CD14-positive monocyte (primary cell): ENCODE results near the gene NCMAP. TPM values are rescaled to one million over a fixed set of nuclear protein-coding genes. Genes with fewer than 3 reads are reported as not detected.

Source experiments
- DNase-seq, 3 donors: peaks; one replicate each; pipeline ENCODE4 v3.0.0-alpha.2; 2011 to 2022
- H2AFZ ChIP-seq: 2 replicates; pipeline ENCODE4 v1.6.0; 2012; ENCODE audit warnings: mild to moderate bottlenecking, low read depth, low read length, inconsistent platforms; ENCODE audit not compliant: insufficient read depth, poor library complexity, severe bottlenecking
- H3K27ac ChIP-seq, 2 donors: 1 replicate in 1 of 2; 2 replicates in 1 of 2; pipeline ENCODE4 v1.5.1; 2012 to 2013; ENCODE audit warnings: low read length in 2 of 2, control low read depth in 1 of 2, inconsistent platforms in 1 of 2, low read depth in 1 of 2, mild to moderate bottlenecking in 1 of 2
- H3K27me3 ChIP-seq, 2 donors: one replicate each; pipeline versions ENCODE4 v1.6.0 to v1.6.1; 2011 to 2013; ENCODE audit warnings: low read length in 2 of 2; ENCODE audit not compliant: control insufficient read depth in 2 of 2, insufficient read depth in 2 of 2
- H3K36me3 ChIP-seq, 2 donors: replicated peaks in 1 of 2; 1 replicate in 1 of 2; 2 replicates in 1 of 2; pipeline versions ENCODE4 v1.5.1 to v1.6.1; 2012 to 2013; ENCODE audit warnings: low read length in 2 of 2, control low read depth in 1 of 2, inconsistent platforms in 1 of 2, mild to moderate bottlenecking in 1 of 2; ENCODE audit not compliant: insufficient read depth in 2 of 2, control insufficient read depth in 1 of 2
- H3K4me1 ChIP-seq, 2 donors: 1 replicate in 1 of 2; 2 replicates in 1 of 2; pipeline versions ENCODE4 v1.5.1 to v1.6.1; 2012 to 2013; ENCODE audit warnings: low read length in 2 of 2, control low read depth in 1 of 2, inconsistent platforms in 1 of 2, mild to moderate bottlenecking in 1 of 2, moderate library complexity in 1 of 2; ENCODE audit not compliant: insufficient read depth in 2 of 2, control insufficient read depth in 1 of 2
- H3K4me2 ChIP-seq: replicated peaks from 2 replicates; pipeline ENCODE3; 2012; ENCODE audit warnings: low read length, moderate library complexity, mild to moderate bottlenecking; ENCODE audit not compliant: poor library complexity, severe bottlenecking; ENCODE audit errors: extremely low read depth
- H3K4me3 ChIP-seq, 3 experiments: fragments of 200-600 bp in 1 of 3; sonication (generic) in 1 of 3; replicated peaks in 1 of 3; 1 replicate in 2 of 3; 2 replicates in 1 of 3; pipeline ENCODE4 v1.5.1; 2011 to 2013; ENCODE audit warnings: low read length in 3 of 3, mild to moderate bottlenecking in 3 of 3, control low read depth in 2 of 3, low read depth in 2 of 3, inconsistent platforms in 1 of 3, moderate library complexity in 1 of 3
- H3K79me2 ChIP-seq: 2 replicates; pipeline ENCODE4 v1.6.0; 2012; ENCODE audit warnings: mild to moderate bottlenecking, control low read depth, inconsistent platforms, low read length, moderate library complexity; ENCODE audit not compliant: insufficient read depth
- H3K9ac ChIP-seq: 2 replicates; pipeline ENCODE4 v1.6.0; 2017; ENCODE audit warnings: low read length, mild to moderate bottlenecking; ENCODE audit not compliant: insufficient read depth, poor library complexity, severe bottlenecking
- H3K9me3 ChIP-seq, 2 donors: replicated peaks in 1 of 2; 1 replicate in 1 of 2; 2 replicates in 1 of 2; pipeline versions ENCODE4 v1.5.1 to v1.6.1; 2012 to 2013; ENCODE audit warnings: low read length in 2 of 2, control low read depth in 1 of 2; ENCODE audit not compliant: control insufficient read depth in 1 of 2, insufficient read depth in 1 of 2
- H4K20me1 ChIP-seq: 2 replicates; pipeline ENCODE4 v1.6.0; 2012; ENCODE audit warnings: mild to moderate bottlenecking, low read length, control low read depth, moderate library complexity; ENCODE audit not compliant: insufficient read depth
- H3K27ac Mint-ChIP-seq, 7 donors: one replicate each; pipeline ENCODE4 v1.8.0; 2020; ENCODE audit warnings: mild to moderate bottlenecking in 7 of 7, mixed read lengths in 7 of 7, moderate library complexity in 6 of 7, inconsistent platforms in 2 of 7
- H3K27me3 Mint-ChIP-seq, 3 donors: one replicate each; pipeline ENCODE4 v1.8.0; 2021 to 2022; ENCODE audit warnings: low read depth in 3 of 3, mild to moderate bottlenecking in 3 of 3, mixed read lengths in 3 of 3, moderate library complexity in 3 of 3, inconsistent platforms in 1 of 3
- H3K36me3 Mint-ChIP-seq, 2 donors: one replicate each; pipeline ENCODE4 v1.8.0; 2020; ENCODE audit warnings: mixed read lengths in 2 of 2, inconsistent platforms in 1 of 2, mild to moderate bottlenecking in 1 of 2
- H3K4me1 Mint-ChIP-seq: one replicate; pipeline ENCODE4 v1.8.0; 2020; ENCODE audit warnings: mild to moderate bottlenecking, mixed read lengths
- H3K4me3 Mint-ChIP-seq, 2 donors: one replicate each; pipeline ENCODE4 v1.8.0; 2020; ENCODE audit warnings: mild to moderate bottlenecking in 2 of 2, mixed read lengths in 2 of 2, moderate library complexity in 1 of 2
- H3K9me3 Mint-ChIP-seq, 7 donors: one replicate each; pipeline ENCODE4 v1.8.0; 2020 to 2022; ENCODE audit warnings: mixed read lengths in 7 of 7, mild to moderate bottlenecking in 6 of 7, moderate library complexity in 6 of 7, inconsistent platforms in 2 of 7
- WGBS: methylation state at CpG from one replicate; pipeline ENCODE4 v1.1.5; 2013; ENCODE audit warnings: missing lambda C conversion rate; ENCODE audit not compliant: insufficient coverage; 5-methylcytosine and 5-hydroxymethylcytosine counted together
- intact Hi-C, 2 donors: fragments of 100-400 bp; cut with micrococcal nuclease; formaldehyde crosslinking; loops; one replicate each; pipeline versions ENCODE4 v1.15.0 to v1.15.1; 2023
- polyA plus RNA-seq, 3 donors: library from polyadenylated mRNA; depleted of rRNA in 1 of 3; unstranded in 2 of 3; stranded (reverse) in 1 of 3; fragments of 300-500 nt in 2 of 3; fragments of >200 nt in 1 of 3; fragmentation: Illumina TruSeq in 2 of 3; gene quantifications; 1 replicate in 2 of 3; 2 replicates in 1 of 3; pipeline ENCODE4 v1.2.3, GENCODE V29; 2012 to 2021
- small RNA-seq: library from RNA; depleted of rRNA; stranded (forward); fragments of <200 nt; gene quantifications from one replicate; pipeline ENCODE3, GENCODE V24; 2012; ENCODE audit warnings: low read depth; ENCODE audit not compliant: insufficient read length
- TF ChIP-seq, protein P1 (sequence below): fragments of 200-600 bp; IDR thresholded peaks from one replicate; pipeline ENCODE4 v1.8.0; 2022; ENCODE audit warnings: antibody characterized with exemption, mild to moderate bottlenecking

NCMAP gene
- polyA plus RNA-seq, 3 donors = not detected

GRCh38 chr1:24657781-24658180 lies 101.9 kb downstream of the NCMAP start:
- intact Hi-C loops = no loop called here
- Mint-ChIP-seq H3K36me3 (peaks cover 87 to 98% of the 10 kb centered on the region in 2 donors), H3K4me1 (no peaks in the 10 kb centered on the region), H3K9me3 (no peaks in the 10 kb centered on the region), H3K4me3 (no peak overlapping the region), H3K27me3 (peaks cover 0 to 1% (median 0%) of the 10 kb centered on the region in 3 donors), H3K27ac (peak overlapping the region in 1 of 7 donors; percentile 51)
- TF ChIP-seq, protein P1, sequence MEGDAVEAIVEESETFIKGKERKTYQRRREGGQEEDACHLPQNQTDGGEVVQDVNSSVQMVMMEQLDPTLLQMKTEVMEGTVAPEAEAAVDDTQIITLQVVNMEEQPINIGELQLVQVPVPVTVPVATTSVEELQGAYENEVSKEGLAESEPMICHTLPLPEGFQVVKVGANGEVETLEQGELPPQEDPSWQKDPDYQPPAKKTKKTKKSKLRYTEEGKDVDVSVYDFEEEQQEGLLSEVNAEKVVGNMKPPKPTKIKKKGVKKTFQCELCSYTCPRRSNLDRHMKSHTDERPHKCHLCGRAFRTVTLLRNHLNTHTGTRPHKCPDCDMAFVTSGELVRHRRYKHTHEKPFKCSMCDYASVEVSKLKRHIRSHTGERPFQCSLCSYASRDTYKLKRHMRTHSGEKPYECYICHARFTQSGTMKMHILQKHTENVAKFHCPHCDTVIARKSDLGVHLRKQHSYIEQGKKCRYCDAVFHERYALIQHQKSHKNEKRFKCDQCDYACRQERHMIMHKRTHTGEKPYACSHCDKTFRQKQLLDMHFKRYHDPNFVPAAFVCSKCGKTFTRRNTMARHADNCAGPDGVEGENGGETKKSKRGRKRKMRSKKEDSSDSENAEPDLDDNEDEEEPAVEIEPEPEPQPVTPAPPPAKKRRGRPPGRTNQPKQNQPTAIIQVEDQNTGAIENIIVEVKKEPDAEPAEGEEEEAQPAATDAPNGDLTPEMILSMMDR = no peak
- H3K4me3 ChIP-seq = no peak overlapping the region
- WGBS = 100% methylated on average over 1 of the region's 3 CpGs
- H3K4me2 ChIP-seq = no peak overlapping the region
- H3K4me1 ChIP-seq = no peaks in the 10 kb centered on the region
- no peak overlapping the region for H3K9ac ChIP-seq
- DNase-seq = no peak
- no peak overlapping the region for H2AFZ ChIP-seq
- peaks cover 85% of the 10 kb centered on the region for H3K79me2 ChIP-seq
- H3K27me3 ChIP-seq = no peaks in the 10 kb centered on the region
- H4K20me1 ChIP-seq = peaks cover 97% of the 10 kb centered on the region
- no peak overlapping the region for H3K27ac ChIP-seq
- H3K9me3 ChIP-seq = no peaks in the 10 kb centered on the region
- peaks cover 97 to 100% of the 10 kb centered on the region in 2 donors for H3K36me3 ChIP-seq

Small RNA genes within 50 kb of the gene (small RNA-seq; reads per million reads assigned to genes)
- gene RF00019 = not detected

Other genes with a start within 250 kb of the NCMAP start
- gene GRHL3, start 236.7 kb upstream of the NCMAP start, polyA plus RNA-seq = under 1 TPM in 1 of 3 donors, not detected in 2; 0.03 TPM
- gene STPG1, start 142.3 kb upstream of the NCMAP start, polyA plus RNA-seq = under 1 TPM; 0.57 to 0.85 (median 0.60) TPM
- 1 to 10 TPM; 5.9 to 9.6 (median 6.6) TPM for gene NIPAL3, start 140.3 kb upstream of the NCMAP start, polyA plus RNA-seq
- 1 to 10 TPM; 7.1 to 9.1 (median 8.8) TPM for gene RCAN3, start 53.3 kb upstream of the NCMAP start, polyA plus RNA-seq
- gene SRRM1, start 87.2 kb downstream of the NCMAP start, polyA plus RNA-seq = 100 to 1,000 TPM in 1 of 3 donors, 10 to 100 TPM in 2; 55.9 to 106 (median 75.9) TPM
- gene CLIC4, start 189.4 kb downstream of the NCMAP start, polyA plus RNA-seq = 10 to 100 TPM in 2 of 3 donors, 1 to 10 TPM in 1; 9.7 to 38.1 (median 24.6) TPM